Breast epithelium (tissue), 4 donors: Measurements from ENCODE around the gene CDH23. TPM values are rescaled to one million over a fixed set of nuclear protein-coding genes. Genes with fewer than 3 reads are reported as not detected.

ENCODE experiments used
- DNase-seq, 2 donors: peaks; one replicate each; pipeline ENCODE4 v3.0.0-alpha.2; 2019; ENCODE audit warnings: low spot score in 2 of 2
- H3K27ac ChIP-seq, 2 donors: fragments of 200-600 bp; sonication (generic) in 1 of 2; one replicate each; pipeline ENCODE4 v1.5.1; 2016 to 2019; ENCODE audit warnings: mild to moderate bottlenecking in 1 of 2
- H3K27me3 ChIP-seq, 2 donors: fragments of 200-600 bp; sonication (generic) in 1 of 2; one replicate each; pipeline versions ENCODE4 v1.5.1 to v1.6.0; 2017 to 2019; ENCODE audit warnings: control low read depth in 1 of 2, mild to moderate bottlenecking in 1 of 2
- H3K36me3 ChIP-seq: fragments of 200-600 bp; one replicate; pipeline ENCODE4 v1.5.1; 2019
- H3K4me1 ChIP-seq, 2 donors: fragments of 200-600 bp; sonication (generic); one replicate each; pipeline ENCODE4 v1.5.1; 2016 to 2019; ENCODE audit warnings: control low read depth in 1 of 2
- H3K4me3 ChIP-seq, 3 donors: fragments of 200-600 bp; sonication (generic); 1 replicate in 2 of 3; 2 replicates in 1 of 3; pipeline ENCODE4 v1.5.1; 2016 to 2019; ENCODE audit warnings: mild to moderate bottlenecking in 3 of 3, moderate library complexity in 2 of 3
- H3K9me3 ChIP-seq, 2 donors: fragments of 200-600 bp; sonication (generic) in 1 of 2; one replicate each; pipeline ENCODE4 v1.5.1; 2016 to 2019; ENCODE audit warnings: control low read depth in 1 of 2
- CTCF ChIP-seq, 3 donors: fragments of 450-650 bp; IDR thresholded peaks; one replicate each; pipeline ENCODE4 v1.5.1; 2016 to 2017; ENCODE audit warnings: antibody characterized with exemption in 3 of 3, mild to moderate bottlenecking in 3 of 3, moderate library complexity in 3 of 3
- POLR2A ChIP-seq: fragments of 450-650 bp; IDR thresholded peaks from one replicate; pipeline ENCODE4 v1.6.1; 2016; ENCODE audit warnings: antibody characterized with exemption, mild to moderate bottlenecking, moderate library complexity
- POLR2AphosphoS5 ChIP-seq, 3 donors: sonication (generic); formaldehyde crosslinking; IDR thresholded peaks; one replicate each; pipeline ENCODE4 v1.6.1; 2017; ENCODE audit warnings: antibody characterized with exemption in 3 of 3
- intact Hi-C: fragments of 100-400 bp; cut with DNase I; formaldehyde crosslinking; loops from one replicate; pipeline ENCODE4 v1.15.1; 2023; ENCODE audit warnings: low total_unique reads
- total RNA-seq, 3 donors: library from RNA; depleted of rRNA; stranded (reverse); fragments of >200 nt; gene quantifications; one replicate each; pipeline ENCODE4 v1.1.0, GENCODE V29; 2016

The CDH23 gene
- total RNA-seq, 3 donors from 2014 or later = 8.5 to 13.8 (median 11.6) TPM

GRCh38 chr10:71684356-71685173, 287.8 kb downstream of the CDH23 start:
- Histone ChIP-seq H3K27ac (peak overlapping the region in 1 of 2 donors; percentile 3), H3K36me3 (no peaks in the 10 kb centered on the region), H3K4me3 (no peak overlapping the region), H3K4me1 (no peaks in the 10 kb centered on the region), H3K27me3 (no peaks in the 10 kb centered on the region), H3K9me3 (no peaks in the 10 kb centered on the region)
- intact Hi-C loops = no loop called here
- DNase-seq = no peak
- TF ChIP-seq POLR2A = no peak
- TF ChIP-seq CTCF (IDR thresholded peaks at IDR 0.05) = no peak
- no peak for TF ChIP-seq POLR2AphosphoS5 (IDR thresholded peaks at IDR 0.05)

- Histone ChIP-seq H3K9me3 (no peaks in the 10 kb centered on the region), H3K27me3 (no peaks in the 10 kb centered on the region), H3K4me1 (no peaks in the 10 kb centered on the region), H3K27ac (peak overlapping the region in 1 of 2 donors; percentile 3), H3K4me3 (no peak overlapping the region), H3K36me3 (no peaks in the 10 kb centered on the region)
- DNase-seq = no peak
- no peak for TF ChIP-seq POLR2A
- no peak for TF ChIP-seq CTCF (IDR thresholded peaks at IDR 0.05)
- no peak for TF ChIP-seq POLR2AphosphoS5 (IDR thresholded peaks at IDR 0.05)
- intact Hi-C loops = no loop called here
These were observed 289.0 kb downstream of the CDH23 start for GRCh38 chr10:71685554-71686232.

GRCh38 chr10:71687077-71687476, 290.4 kb downstream of the CDH23 start:
- no peak for TF ChIP-seq POLR2AphosphoS5 (IDR thresholded peaks at IDR 0.05)
- intact Hi-C loops = no loop called here
- Histone ChIP-seq H3K27ac (no peak overlapping the region), H3K4me3 (no peak overlapping the region), H3K36me3 (no peaks in the 10 kb centered on the region), H3K27me3 (no peaks in the 10 kb centered on the region), H3K4me1 (no peaks in the 10 kb centered on the region), H3K9me3 (no peaks in the 10 kb centered on the region)
- no peak for DNase-seq

- Histone ChIP-seq H3K9me3 (no peaks in the 10 kb centered on the region), H3K36me3 (no peaks in the 10 kb centered on the region), H3K27ac (no peak overlapping the region), H3K4me3 (no peak overlapping the region), H3K27me3 (no peaks in the 10 kb centered on the region), H3K4me1 (no peaks in the 10 kb centered on the region)
- TF ChIP-seq POLR2AphosphoS5 (IDR thresholded peaks at IDR 0.05) (no peak), POLR2A (no peak), CTCF (IDR thresholded peaks at IDR 0.05) (no peak)
- DNase-seq = no peak
- intact Hi-C loops = no loop called here
These were observed 290.8 kb downstream of the CDH23 start for GRCh38 chr10:71687480-71687879.

- TF ChIP-seq POLR2AphosphoS5 (IDR thresholded peaks at IDR 0.05) (no peak), POLR2A (no peak), CTCF (IDR thresholded peaks at IDR 0.05) (no peak)
- Histone ChIP-seq H3K4me3 (no peak overlapping the region), H3K9me3 (no peaks in the 10 kb centered on the region), H3K36me3 (no peaks in the 10 kb centered on the region), H3K27me3 (no peaks in the 10 kb centered on the region), H3K27ac (no peak overlapping the region), H3K4me1 (no peaks in the 10 kb centered on the region)
- DNase-seq = no peak
- intact Hi-C loops = no loop called here
These were observed 291.5 kb downstream of the CDH23 start for GRCh38 chr10:71688256-71688655.
